GM19452 (cell line): ENCODE data around the gene RBM4B.
"Not testable (repeated sequence)": the region's sequence is repeated elsewhere in the genome, so short reads cannot be mapped to it uniquely, and the experiment has no call there.

ENCODE experiments used
- ATAC-seq: cut with Tn5 transposase; IDR thresholded peaks from one replicate; pipeline ENCODE4 v1.9.1; 2021; ENCODE audit not compliant: unreplicated experiment

Gene RBM4B

DNA sequence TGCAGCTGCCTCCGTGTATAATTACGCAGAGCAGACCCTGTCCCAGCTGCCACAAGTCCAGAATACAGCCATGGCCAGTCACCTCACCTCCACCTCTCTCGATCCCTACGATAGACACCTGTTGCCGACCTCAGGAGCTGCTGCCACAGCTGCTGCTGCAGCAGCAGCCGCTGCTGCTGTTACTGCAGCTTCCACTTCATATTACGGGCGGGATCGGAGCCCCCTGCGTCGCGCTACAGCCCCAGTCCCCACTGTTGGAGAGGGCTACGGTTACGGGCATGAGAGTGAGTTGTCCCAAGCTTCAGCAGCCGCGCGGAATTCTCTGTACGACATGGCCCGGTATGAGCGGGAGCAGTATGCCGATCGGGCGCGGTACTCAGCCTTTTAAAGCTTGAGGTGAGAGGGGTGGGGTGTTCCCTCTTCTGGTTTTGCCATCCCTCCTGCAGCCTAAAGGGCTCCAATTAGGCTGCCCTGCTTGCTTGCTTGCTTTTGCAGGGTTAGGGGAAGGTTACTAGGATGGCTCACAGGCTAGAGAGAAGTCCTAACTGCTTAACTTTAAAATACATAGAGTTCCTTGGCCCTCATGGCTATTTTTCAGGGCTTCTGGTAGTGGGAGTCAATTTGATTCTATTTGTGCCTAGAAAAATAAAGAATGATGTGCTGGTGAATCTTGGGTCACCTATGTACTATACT is 33.8 kb downstream of the RBM4B start:
- no peak for ATAC-seq

DNA sequence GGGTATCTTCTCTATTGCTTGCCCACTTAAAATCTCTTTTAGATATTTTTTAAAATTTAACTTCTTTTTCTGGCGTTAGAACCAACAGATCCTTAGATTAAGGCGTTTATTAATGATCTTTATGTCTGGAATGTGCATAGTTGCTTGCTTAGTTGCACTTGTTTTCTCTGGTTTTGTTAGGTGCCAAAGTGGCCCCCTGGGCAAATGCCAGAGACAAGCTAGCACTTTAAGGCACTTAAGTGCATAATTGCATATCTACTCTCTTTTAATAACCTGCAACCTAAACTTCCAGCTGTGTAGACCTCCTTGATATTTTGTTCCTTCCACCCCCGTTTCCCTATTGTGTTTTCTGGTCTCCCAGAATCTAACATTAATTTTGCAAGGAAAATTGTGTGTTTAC is 35.9 kb downstream of the RBM4B start:
- ATAC-seq = no peak

DNA sequence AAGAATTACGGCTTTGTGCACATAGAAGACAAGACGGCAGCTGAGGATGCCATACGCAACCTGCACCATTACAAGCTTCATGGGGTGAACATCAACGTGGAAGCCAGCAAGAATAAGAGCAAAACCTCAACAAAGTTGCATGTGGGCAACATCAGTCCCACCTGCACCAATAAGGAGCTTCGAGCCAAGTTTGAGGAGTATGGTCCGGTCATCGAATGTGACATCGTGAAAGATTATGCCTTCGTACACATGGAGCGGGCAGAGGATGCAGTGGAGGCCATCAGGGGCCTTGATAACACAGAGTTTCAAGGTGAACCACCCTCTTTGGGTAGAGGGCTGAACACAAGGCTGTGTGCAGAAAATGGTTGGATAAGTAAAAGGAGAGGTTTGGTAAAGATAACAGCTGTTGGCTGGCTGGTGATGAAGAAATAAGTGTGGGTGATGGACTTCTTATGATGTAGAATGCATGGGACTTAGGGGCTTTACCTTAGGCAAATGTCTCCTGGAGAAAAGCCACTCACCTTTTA is 37.8 kb downstream of the RBM4B start:
- not testable (repeated sequence) for ATAC-seq

DNA sequence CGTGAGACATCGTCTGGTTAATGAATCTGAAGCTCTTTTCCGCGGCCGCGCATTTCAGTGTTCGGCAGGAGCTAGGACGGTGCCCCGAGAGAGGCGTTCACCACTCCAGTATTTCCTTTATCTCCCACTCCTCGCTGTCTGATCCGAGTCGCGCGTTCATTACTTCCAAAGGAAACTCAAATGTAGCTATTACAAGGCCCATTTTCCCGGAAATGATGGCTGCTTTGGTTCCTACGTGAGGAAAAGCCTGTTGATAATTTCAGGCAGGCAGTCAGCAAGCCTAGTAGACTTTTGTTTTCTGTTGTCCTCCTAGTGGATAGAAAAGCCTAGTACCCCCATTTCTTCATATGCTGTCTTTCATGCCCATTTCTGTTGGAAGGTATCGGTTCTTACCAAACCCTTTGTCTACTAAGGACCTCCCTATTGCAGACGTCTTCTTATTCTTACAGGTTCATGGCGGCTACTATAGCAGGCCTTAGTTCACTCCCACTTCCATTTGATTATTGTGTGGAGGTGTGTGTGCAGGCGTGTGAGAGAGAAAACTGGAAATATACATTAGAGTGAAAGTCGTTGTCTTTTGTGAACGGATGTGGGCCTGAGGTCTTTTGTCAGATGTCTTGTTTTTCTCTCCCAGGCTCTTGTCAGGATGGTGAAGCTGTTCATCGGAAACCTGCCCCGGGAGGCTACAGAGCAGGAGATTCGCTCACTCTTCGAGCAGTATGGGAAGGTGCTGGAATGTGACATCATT is 38.4 kb downstream of the RBM4B start:
- ATAC-seq = no peak

DNA sequence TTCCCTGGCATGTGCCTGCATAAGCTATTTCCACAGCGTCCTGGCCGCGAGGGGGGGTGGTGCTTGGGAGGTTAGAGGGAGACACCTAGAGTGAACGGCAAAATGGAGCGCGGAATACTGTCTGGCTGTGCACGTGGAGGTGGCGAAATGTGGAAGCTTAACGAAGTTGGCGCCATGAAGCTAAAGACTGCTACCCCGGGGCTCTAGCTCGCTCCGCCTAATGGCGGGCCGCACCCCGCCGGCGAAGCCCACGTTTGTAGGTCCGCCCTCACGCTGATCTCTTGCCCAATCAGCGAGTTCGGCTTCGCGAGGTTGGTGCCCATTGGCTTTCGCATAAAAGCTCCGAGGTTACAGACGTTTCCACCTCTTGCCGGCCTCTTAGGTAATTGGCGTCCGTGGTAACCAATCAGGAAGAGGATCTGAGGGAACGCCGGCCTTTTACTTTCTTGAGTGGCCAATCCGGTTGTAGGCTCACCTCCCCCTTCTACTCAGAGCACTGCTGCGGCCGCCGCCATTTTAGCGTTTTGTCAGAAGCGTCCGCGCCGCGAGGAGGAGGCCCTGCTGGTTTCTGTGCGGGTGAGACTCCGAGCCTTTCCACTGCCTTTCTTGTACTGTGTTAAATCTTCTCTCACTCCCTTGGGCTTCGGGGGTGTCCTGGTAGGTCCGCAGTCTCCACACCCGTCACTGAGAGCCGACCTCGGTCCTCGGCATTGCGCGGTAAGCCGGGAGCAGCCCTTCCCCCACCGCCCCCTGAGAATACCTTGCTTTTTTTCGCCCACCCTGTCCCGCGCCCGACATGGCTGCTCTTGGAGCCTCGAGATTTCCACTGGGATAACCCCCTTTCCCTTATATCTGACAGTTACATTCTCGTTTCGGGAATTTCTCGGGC is 39.3 kb downstream of the RBM4B start, which contains the start of gene RBM4:
Gene RBM4 (plus strand): TSS at position 527 of the 889 bp plus-strand sequence. CDS start 1,009 bp downstream, outside the sequence.
- peak; percentile 93 for ATAC-seq

DNA sequence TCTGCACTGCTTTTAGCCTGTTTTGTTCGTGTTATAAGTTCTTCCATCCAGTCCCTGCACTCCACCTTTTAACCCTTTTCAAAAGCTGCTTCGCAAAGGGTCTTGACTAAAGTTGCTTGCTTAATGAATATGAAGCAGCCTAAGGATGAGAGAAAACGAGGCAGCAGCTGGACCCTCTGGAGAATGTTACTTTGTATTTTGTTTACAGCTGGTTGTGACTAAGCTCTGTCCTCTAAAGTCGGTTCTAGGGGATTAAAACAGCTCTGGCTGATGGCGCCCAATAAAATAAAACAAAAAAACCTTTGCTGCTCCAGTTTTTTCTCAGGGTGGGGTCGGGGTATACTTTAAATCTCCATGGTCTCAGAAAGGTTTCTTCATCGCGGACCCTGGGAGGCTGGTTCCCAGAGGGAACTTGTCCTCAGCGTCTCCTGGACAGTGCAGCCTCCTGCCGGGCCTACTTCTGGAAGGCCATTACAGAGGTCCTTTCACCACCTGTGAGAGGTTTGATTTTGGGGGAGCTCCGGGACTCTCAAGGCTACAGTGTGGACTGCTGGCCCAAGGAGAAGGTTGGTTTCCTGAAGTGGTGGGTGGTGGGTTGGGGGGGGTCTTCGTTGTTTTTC is 40.0 kb downstream of the RBM4B start:
- no peak for ATAC-seq

DNA sequence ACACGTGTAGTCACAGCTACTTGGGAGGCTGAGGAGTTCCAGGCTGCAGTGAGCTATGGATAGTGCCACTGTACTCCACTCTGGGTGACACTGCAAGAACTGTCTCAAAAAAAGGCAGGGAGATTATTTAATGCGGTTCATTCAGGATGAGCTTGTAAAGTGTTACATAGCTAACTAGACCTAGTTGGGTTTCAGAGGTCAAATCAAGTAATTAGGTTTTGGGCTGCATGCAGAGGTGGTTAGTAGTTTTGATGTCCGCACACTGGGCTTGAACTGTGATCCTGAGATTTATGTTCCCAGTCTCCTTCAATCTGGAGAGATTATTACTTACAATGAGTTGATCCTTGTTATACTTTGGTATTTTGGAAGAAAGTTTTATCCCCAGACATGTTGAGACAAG is 41.3 kb downstream of the RBM4B start:
- ATAC-seq = no peak

DNA sequence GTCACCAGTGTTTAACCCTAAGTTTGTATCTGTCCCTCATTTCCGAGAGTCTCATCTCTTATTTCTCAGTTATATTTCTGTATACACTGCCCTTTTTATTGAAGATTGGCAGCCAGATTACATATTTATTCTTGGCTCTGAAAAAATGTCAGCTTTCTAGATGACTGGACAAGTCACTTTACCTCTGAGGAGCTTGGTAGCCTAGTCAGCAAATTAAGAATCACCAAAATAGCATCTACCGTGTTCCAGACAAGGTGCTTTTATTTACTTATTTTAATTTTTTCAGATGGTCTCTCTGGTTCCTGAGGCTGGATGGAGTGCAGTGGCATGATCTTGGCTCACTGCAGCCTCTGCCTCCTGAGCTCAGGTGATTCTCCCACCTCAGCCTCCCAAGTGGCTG is 44.7 kb downstream of the RBM4B start:
- ATAC-seq = no peak

DNA sequence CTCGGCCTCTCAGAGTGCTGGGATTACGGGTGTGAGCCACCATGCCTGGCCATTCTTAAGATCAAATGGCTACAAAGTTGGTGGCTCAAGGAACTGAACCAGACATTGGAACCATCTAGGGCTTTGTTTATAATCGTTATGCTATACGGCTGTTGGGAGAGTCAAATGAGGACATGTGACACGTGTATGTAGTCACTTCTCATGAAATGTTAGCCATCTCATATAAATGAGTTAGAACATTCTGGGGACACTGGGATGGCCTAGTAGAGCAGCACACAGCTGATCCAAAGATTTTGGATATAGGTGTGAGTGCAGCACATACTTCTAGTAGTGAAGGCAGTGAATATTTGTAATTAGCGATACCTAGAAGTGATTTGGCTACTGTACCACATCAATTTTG is 45.8 kb downstream of the RBM4B start:
- no peak for ATAC-seq

DNA sequence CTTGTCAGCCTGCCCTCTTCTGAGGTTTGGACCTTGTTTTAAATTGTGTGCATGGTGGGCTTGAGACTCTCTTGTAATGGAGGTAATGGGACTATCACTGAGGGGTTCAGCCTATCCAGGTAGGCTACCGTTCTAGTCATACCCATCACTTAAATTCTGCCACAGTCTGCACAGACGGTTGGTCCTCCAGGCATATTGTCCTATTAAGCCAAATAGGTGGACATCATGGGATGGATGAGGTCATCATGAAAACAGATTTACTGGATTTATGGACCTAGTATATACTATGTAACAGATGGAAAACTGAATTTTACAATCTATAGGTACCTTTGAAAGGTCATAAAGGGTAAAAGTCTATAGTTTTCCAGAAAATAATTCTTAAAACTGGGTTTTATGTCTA is 48.3 kb downstream of the RBM4B start:
- ATAC-seq = no peak

DNA sequence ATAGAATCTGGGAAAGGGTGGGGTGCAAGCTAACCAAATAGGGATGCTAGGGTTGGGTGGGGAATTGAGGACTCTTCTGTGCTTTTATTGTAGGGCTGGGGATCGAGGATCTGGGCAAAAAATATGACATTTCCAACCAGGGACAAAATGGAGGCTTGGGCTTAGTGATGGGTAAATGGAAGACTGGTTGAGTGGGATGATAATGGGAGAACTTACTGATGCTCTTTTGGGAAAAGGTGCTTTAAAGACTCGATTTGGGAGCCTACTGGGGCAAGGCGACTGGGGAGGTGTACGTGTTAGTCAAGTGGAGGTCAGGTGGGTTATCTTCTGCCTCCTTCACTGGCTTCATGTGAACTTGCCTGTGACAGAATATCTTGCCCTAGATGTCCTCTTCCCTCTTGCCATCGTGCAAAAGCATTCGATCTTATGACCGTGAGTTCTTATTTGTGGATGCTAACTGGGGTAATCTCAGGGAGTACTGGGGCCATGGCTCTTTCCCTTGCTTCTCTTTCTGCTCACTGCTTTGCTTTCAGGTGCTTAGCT is 49.6 kb downstream of the RBM4B start:
- ATAC-seq = no peak

DNA sequence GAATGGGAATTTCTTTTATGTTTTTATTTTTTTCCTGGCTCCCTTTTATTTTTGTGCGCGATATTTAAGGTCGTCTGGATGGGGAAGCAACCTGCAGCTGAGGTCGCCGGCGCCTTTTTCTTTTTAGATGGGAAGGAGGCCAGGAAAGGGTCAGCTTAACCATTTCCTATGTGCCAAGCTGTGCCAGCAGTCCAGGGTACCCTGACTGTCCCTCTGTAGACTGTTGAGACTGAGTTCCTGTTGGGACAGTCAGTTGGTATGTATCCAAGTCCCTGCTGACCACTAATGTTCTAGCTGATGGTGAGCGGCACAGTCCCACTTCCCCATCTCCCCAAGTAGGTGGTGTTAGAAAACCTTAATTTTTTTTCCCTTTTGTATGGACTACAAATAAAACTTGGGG is 50.8 kb downstream of the RBM4B start:
- no peak for ATAC-seq

DNA sequence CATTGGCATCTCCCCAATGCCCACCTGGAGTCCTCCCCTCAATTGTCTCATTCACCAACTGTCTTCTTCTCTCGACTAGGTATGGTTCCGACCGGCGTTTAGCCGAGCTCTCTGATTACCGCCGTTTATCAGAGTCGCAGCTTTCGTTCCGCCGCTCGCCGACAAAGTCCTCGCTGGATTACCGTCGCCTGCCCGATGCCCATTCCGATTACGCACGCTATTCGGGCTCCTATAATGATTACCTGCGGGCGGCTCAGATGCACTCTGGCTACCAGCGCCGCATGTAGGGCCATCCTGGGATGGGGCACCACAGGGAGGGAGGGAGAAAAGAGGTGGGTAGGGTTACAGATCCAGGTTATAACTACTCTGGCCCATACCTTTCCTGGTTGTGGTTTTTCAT is 51.3 kb downstream of the RBM4B start:
- ATAC-seq = no peak

DNA sequence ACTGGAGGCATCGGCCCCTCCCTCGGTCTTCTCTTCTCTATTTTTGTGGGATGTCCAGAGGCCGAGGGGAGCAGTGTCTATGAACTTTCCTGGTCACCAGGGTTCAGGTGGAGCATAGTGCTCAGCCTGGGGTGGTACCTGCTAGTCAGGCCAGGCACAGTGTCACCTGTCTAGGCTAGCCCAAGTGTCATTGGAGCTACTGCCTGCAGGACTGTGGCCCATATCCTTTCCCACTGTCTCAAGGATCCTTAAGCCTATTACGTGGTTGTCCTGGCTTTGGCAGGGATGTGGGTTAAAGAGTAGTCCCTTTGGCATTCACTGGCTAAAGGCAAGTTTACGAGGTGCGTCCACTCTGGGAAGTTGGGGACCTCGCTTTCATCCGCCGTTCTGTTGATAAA is 51.9 kb downstream of the RBM4B start:
- no peak for ATAC-seq

DNA sequence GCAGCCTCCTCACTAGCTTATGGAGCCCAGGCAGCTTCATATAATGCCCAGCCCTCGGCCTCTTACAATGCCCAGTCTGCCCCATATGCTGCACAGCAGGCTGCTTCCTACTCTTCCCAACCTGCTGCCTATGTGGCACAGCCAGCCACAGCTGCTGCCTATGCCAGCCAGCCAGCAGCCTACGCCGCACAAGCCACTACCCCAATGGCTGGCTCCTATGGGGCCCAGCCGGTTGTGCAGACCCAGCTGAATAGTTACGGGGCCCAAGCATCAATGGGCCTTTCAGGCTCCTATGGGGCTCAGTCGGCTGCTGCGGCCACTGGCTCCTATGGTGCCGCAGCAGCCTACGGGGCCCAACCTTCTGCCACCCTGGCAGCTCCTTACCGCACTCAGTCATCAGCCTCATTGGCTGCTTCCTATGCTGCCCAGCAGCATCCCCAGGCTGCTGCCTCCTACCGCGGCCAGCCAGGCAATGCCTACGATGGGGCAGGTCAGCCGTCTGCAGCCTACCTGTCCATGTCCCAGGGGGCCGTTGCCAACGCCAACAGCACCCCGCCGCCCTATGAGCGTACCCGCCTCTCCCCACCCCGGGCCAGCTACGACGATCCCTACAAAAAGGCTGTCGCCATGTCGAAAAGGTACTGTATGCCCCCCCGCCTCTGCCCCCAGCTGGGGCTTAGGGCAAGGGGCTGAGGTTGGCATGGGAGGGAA is 52.5 kb downstream of the RBM4B start:
- no peak for ATAC-seq

DNA sequence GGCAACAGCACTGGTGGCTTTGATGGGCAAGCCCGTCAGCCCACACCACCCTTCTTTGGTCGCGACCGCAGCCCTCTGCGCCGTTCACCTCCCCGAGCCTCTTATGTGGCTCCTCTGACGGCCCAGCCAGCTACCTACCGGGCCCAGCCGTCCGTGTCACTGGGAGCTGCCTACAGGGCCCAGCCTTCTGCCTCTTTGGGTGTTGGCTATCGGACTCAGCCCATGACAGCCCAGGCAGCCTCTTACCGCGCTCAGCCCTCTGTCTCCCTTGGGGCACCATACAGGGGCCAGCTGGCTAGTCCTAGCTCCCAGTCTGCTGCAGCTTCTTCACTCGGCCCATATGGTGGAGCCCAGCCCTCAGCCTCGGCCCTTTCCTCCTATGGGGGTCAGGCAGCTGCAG is 53.2 kb downstream of the RBM4B start:
- ATAC-seq = no peak

DNA sequence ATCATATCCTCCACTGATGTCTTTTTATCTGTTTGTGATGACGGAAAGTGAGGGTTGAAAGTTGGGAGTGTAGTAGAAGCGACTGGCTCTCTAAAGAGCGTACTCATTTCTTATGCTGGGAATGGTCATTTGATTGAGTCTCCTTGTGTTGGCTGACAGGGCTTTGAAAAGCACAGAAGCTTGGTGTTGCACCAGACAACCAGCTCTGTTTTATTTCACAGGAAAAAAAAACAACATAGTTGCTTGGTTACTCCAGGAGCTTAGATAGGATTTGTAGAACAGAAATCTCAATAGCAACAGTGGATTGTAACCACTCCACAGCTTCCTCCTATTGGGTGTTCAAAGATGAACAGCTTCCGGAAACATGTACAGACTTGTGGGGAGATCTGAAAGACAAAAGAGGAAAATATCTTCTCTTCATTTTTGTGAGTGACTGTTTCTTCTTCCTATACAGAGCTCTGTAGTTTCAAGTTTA is 58.6 kb downstream of the RBM4B start:
- ATAC-seq = no peak

DNA sequence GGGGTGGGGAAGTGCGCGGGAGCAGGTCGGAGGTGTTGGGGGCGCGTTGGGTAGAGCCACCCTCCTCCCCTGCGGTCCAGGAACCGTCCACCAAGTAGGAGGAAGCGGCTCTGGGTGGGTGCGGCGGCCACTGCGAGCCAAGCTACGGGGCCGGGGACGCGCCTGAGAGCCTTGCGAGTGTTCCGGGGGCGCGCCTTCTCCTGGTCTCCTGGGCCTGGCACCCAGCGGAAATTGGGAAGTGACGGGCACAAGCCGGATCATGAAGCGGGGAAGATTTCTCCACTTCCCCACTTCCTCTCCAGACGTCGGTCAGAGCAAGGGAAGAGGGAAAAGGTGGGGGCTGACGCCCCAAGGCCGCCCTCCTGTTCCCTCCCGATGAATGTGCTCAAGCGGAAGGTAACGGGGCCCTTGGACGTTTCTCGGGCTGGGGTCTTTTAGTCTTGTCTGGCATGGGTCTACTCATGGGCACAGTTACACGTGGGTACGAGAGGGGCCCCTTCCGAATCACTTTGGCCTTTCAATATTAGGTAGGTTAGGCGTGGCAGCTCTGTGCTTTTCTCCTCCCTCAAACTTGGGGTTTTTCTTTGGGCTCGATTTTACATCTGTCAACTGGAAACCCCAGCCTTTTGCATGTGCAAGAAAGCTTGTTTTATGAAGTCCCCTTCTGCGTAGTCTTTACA is 60.4 kb downstream of the RBM4B start:
- no peak for ATAC-seq
